A673 (cell line): ENCODE results near the gene CHRNE. TPM values are rescaled to one million over a fixed set of nuclear protein-coding genes. Genes with fewer than 3 reads are reported as not detected.
A peak's percentile ranks its signal among the peaks of the same experiment; 100 is the strongest.
"Not testable (repeated sequence)": the region's sequence is repeated elsewhere in the genome, so short reads cannot be mapped to it uniquely, and the experiment has no call there.

Experiments
- BruUV-seq: library from RNA; stranded (reverse); fragments of 400-500 nt; replicated peaks from 2 replicates; lab custom pipeline; 2021; lab: Mats Ljungman, UMichigan
- CTCF ChIA-PET: fragments of 300-600 bp; sonication (Branson Sonifier 250); formaldehyde crosslinking; loops from one replicate; lab custom pipeline; 2022; ENCODE audit warnings: antibody characterized with exemption; lab: Charles Lee
- POLR2A ChIA-PET: fragments of 300-600 bp; sonication (Branson Sonifier 250); formaldehyde crosslinking; loops from one replicate; lab custom pipeline; 2022; ENCODE audit warnings: antibody characterized with exemption; ENCODE audit not compliant: low non-redundant PET; lab: Charles Lee
- DNase-seq: peaks from one replicate; pipeline ENCODE4 v3.0.0-alpha.2; 2015; ENCODE audit warnings: low spot score
- H3K27ac ChIP-seq: fragments of 200-600 bp; sonication (generic); 2 replicates; pipeline ENCODE4 v1.5.1; 2016; ENCODE audit warnings: mixed run types, low read depth, mild to moderate bottlenecking, mixed read lengths, antibody characterized with exemption, low read length; ENCODE audit not compliant: poor library complexity, severe bottlenecking
- H3K27me3 ChIP-seq: fragments of 200-600 bp; sonication (generic); replicated peaks from 2 replicates; pipeline ENCODE4 v1.6.1; 2017; ENCODE audit warnings: mixed run types, low read depth, mild to moderate bottlenecking, mixed read lengths, antibody characterized with exemption, low read length; ENCODE audit not compliant: insufficient read depth, poor library complexity
- H3K36me3 ChIP-seq: fragments of 200-600 bp; sonication (generic); 2 replicates; pipeline ENCODE4 v1.6.1; 2016; ENCODE audit warnings: mixed run types, mild to moderate bottlenecking, mixed read lengths, antibody characterized with exemption, low read length; ENCODE audit not compliant: insufficient read depth, poor library complexity, severe bottlenecking
- H3K4me1 ChIP-seq: fragments of 200-600 bp; sonication (generic); 2 replicates; pipeline ENCODE4 v1.6.1; 2017; ENCODE audit warnings: mixed run types, mild to moderate bottlenecking, mixed read lengths, antibody characterized with exemption, low read length; ENCODE audit not compliant: insufficient read depth, poor library complexity, severe bottlenecking
- H3K4me3 ChIP-seq: fragments of 200-600 bp; sonication (generic); 2 replicates; pipeline ENCODE4 v1.5.1; 2016; ENCODE audit warnings: low read depth, mixed run types, mild to moderate bottlenecking, mixed read lengths, low read length; ENCODE audit not compliant: poor library complexity, severe bottlenecking
- H3K9me3 ChIP-seq: fragments of 200-600 bp; sonication (generic); 2 replicates; pipeline ENCODE4 v1.6.1; 2016; ENCODE audit warnings: mixed run types, low read depth, mild to moderate bottlenecking, mixed read lengths, antibody characterized with exemption, low read length; ENCODE audit not compliant: poor library complexity, severe bottlenecking
- CTCF ChIP-seq: fragments of 300-800, 200-600 bp; sonication (generic); conservative IDR thresholded peaks from 2 replicates; pipeline ENCODE4 v1.5.1; 2017; ENCODE audit warnings: low read depth, mild to moderate bottlenecking, antibody characterized with exemption, low read length, moderate library complexity, mixed read lengths
- EZH2 ChIP-seq: fragments of 200-600 bp; sonication (generic); IDR thresholded peaks from 2 replicates; pipeline ENCODE4 v1.6.1; 2017; ENCODE audit warnings: borderline replicate concordance, low read depth, mild to moderate bottlenecking, mixed read lengths, antibody characterized with exemption, low read length; ENCODE audit not compliant: poor library complexity, severe bottlenecking
- intact Hi-C: fragments of 100-400 bp; cut with micrococcal nuclease; formaldehyde crosslinking; loops from one replicate; pipeline ENCODE4 v1.10.0; 2022; ENCODE audit not compliant: unreplicated experiment
- total RNA-seq: library from RNA; stranded (reverse); gene quantifications from 2 replicates; pipeline ENCODE4 v1.2.3, GENCODE V29; 2021

The CHRNE gene
- total RNA-seq, 1 experiment from 2014 or later, result 0.21 TPM

DNA sequence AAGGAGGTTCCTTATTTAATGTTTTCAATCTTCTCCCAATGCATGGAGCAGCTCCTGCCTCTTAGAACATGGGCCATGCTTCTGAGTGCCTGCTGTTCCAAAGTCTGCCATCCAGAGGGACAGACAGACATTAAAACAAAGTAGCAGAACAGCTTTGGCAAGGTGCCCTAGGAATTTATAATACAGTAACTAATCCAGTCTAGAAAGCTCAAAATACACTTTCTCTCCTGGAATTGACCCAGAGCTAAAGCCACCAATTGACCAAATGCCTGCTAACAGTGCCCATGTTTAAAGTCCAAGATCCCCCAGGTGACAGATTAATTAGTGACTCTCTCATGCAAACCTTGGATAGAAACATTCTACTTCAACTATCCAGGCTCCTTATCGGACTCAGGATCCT is 11.1 kb upstream of the CHRNE start:
- POLR2A ChIA-PET, result no interaction called here
- DNase-seq, result peak; percentile 54
- TF ChIP-seq CTCF (no peak), EZH2 (no peak)
- no TSS peak for BruUV-seq
- intact Hi-C loops, result no loop called here
- Histone ChIP-seq H3K9me3 (no peaks in the 10 kb centered on the region), H3K27ac (no peak overlapping the region), H3K27me3 (no peaks in the 10 kb centered on the region), H3K36me3 (no peaks in the 10 kb centered on the region), H3K4me1 (peaks cover 5% of the 10 kb centered on the region), H3K4me3 (no peak overlapping the region)
- CTCF ChIA-PET, result no interaction called here

DNA sequence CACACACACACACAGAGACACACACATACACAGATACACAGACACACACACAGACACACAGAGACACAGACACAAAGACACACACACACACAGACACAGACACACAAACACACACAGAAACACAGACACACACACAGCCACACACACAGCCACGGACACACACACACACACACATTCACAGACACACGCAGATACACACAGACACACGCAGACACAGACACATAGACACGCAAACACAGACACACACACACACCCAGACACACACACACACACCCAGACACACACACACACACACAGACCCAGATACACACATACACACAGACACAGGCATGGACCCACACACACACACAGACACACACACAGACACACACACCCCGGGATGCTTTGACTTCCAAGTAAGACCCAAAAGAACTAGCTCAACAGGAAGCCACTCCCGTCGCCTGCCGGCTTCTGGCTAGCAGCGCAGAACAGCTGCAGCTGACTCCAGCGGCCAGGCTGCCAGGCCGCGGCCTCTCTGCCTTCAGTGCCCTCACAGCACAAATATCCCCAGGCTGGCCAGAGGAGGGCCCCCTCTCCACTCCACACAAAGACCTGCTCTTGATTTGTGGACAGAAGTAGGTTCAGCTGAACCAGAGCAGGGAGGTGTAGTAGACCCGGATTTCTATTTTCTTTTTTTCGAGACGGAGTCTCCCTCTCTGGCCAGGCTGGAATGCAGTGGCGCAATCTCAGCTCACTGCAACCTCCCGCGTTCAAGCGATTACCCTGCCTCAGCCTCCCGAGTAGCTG is 6.0 kb upstream of the CHRNE start:
- Histone ChIP-seq H3K27ac (no peak overlapping the region), H3K4me1 (peaks cover 4% of the 10 kb centered on the region), H3K9me3 (no peaks in the 10 kb centered on the region), H3K36me3 (no peaks in the 10 kb centered on the region), H3K4me3 (no peak overlapping the region), H3K27me3 (no peaks in the 10 kb centered on the region)
- TF ChIP-seq EZH2, result no peak
- peak; percentile 65 for TF ChIP-seq CTCF
- ChIA-PET POLR2A (interaction anchor here (0.6 kb wide), 1 partner anchor 17 kb away, joined by 4 read pairs; no protein-coding TSS in a partner anchor), CTCF (interaction anchor here (0.8 to 1.0 kb wide), 2 partner anchors 59 to 153 kb away, joined by 3 read pairs; partner anchors contain the start of gene SPAG7)
- peak; percentile 81 for DNase-seq
- no TSS peak for BruUV-seq
- intact Hi-C loops, result loop anchor here (2.0 kb wide), 1 partner anchor 154 kb away; no protein-coding TSS in a partner anchor

- Histone ChIP-seq H3K27me3 (no peaks in the 10 kb centered on the region), H3K4me1 (peaks cover 4% of the 10 kb centered on the region), H3K4me3 (no peak overlapping the region), H3K9me3 (no peaks in the 10 kb centered on the region), H3K36me3 (no peaks in the 10 kb centered on the region), H3K27ac (no peak overlapping the region)
- POLR2A ChIA-PET, result no interaction called here
- no TSS peak for BruUV-seq
- CTCF ChIA-PET, result no interaction called here
- TF ChIP-seq EZH2 (no peak), CTCF (no peak)
- intact Hi-C loops, result loop anchor here (2.0 kb wide), 1 partner anchor 154 kb away; no protein-coding TSS in a partner anchor
- DNase-seq, result peak; percentile 47
These were observed 5.4 kb upstream of the CHRNE start for GRCh38 chr17:4908301-4908700.

GRCh38 chr17:4906642-4907041 is 3.7 kb upstream of the CHRNE start:
- POLR2A ChIA-PET, BruUV-seq, intact Hi-C loops, H3K27ac ChIP-seq, H3K4me3 ChIP-seq, DNase-seq, H3K27me3 ChIP-seq, H3K36me3 ChIP-seq, H3K9me3 ChIP-seq: not testable (repeated sequence)
- H3K4me1 ChIP-seq, result peaks cover 11% of the 10 kb centered on the region
- CTCF ChIA-PET, result interaction anchor here (0.7 kb wide), 1 partner anchor 30 kb away, joined by 4 read pairs; no protein-coding TSS in a partner anchor
